B cell (primary cell): Measurements from ENCODE around the gene PTCSC3.

Experiments used
- EZH2 ChIP-seq: IDR thresholded peaks from 2 replicates; pipeline ENCODE4 v1.6.1; 2012; ENCODE audit warnings: borderline replicate concordance, low read depth, mild to moderate bottlenecking, moderate library complexity, low read length; ENCODE audit not compliant: insufficient read depth, poor library complexity, severe bottlenecking
- TF ChIP-seq, protein P1 (sequence below): fragments of 200-600 bp; IDR thresholded peaks from one replicate; pipeline ENCODE4 v1.8.0; 2022; ENCODE audit warnings: antibody characterized with exemption, mild to moderate bottlenecking

DNA sequence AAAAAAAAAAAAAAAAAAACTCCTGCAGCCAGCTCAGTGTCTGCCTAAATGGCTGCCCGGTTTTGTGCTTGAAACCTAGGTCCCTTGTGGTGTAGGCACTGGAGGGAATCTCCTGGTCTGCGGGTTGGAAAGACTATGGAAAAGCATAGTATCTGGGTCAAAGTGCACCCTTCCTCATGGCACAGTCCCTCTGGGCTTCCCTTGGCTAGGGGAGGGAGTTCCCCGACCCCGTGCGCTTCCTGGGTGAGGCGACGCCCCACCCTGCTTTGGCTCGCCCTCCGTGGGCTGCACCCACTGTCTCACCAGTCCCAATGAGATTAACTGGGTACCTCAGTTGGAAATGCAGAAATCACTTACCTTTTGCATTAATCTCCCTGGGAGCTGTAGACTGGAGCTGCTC is 14.3 kb downstream of the PTCSC3 start:
- TF ChIP-seq, protein P1, sequence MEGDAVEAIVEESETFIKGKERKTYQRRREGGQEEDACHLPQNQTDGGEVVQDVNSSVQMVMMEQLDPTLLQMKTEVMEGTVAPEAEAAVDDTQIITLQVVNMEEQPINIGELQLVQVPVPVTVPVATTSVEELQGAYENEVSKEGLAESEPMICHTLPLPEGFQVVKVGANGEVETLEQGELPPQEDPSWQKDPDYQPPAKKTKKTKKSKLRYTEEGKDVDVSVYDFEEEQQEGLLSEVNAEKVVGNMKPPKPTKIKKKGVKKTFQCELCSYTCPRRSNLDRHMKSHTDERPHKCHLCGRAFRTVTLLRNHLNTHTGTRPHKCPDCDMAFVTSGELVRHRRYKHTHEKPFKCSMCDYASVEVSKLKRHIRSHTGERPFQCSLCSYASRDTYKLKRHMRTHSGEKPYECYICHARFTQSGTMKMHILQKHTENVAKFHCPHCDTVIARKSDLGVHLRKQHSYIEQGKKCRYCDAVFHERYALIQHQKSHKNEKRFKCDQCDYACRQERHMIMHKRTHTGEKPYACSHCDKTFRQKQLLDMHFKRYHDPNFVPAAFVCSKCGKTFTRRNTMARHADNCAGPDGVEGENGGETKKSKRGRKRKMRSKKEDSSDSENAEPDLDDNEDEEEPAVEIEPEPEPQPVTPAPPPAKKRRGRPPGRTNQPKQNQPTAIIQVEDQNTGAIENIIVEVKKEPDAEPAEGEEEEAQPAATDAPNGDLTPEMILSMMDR: no peak
- no peak for TF ChIP-seq EZH2
